HepG2 (cell line): Measurements from ENCODE around the gene LRRC73.

ENCODE experiments used
- CEBPB ChIP-seq: IDR thresholded peaks from 2 replicates; pipeline ENCODE4 v1.6.1; 2011; ENCODE audit warnings: low read depth, low read length, improper control_type of control experiment, borderline replicate concordance
- CTCF ChIP-seq: sonication (generic); formaldehyde crosslinking; IDR thresholded peaks from 2 replicates; pipeline ENCODE4 v1.5.0; 2020; ENCODE audit warnings: mild to moderate bottlenecking, missing genetic modification reagents, moderate library complexity
- EP300 ChIP-seq, 3 experiments: sonication (generic) in 1 of 3; formaldehyde crosslinking in 1 of 3; IDR thresholded peaks; 2 replicates each; pipeline versions ENCODE4 v1.5.1 to v1.6.1; 2011 to 2020; ENCODE audit warnings: low read depth in 2 of 3, low read length in 2 of 3, borderline replicate concordance in 1 of 3, improper control_type of control experiment in 1 of 3, mild to moderate bottlenecking in 1 of 3, missing genetic modification reagents in 1 of 3, moderate library complexity in 1 of 3
- JUN ChIP-seq: sonication (generic); formaldehyde crosslinking; IDR thresholded peaks from 2 replicates; pipeline ENCODE4 v1.4.0; 2020; ENCODE audit warnings: mild to moderate bottlenecking, missing genetic modification reagents
- KLF9 ChIP-seq: IDR thresholded peaks from 2 replicates; pipeline ENCODE4 v1.6.1; 2016; ENCODE audit warnings: low read depth
- NONO ChIP-seq, 2 experiments: fragments of 450-650 bp in 1 of 2; sonication (generic) in 1 of 2; formaldehyde crosslinking in 1 of 2; IDR thresholded peaks in 1 of 2; conservative IDR thresholded peaks in 1 of 2; 2 replicates each; pipeline versions ENCODE4 v1.6.1 to v1.8.0; 2017 to 2022; ENCODE audit warnings: mild to moderate bottlenecking in 1 of 2, missing genetic modification reagents in 1 of 2, moderate library complexity in 1 of 2
- ZNF431 ChIP-seq: sonication (generic); formaldehyde crosslinking; IDR thresholded peaks from 2 replicates; pipeline ENCODE4 v1.9.0; 2022; ENCODE audit warnings: missing genetic modification reagents, low read depth, mild to moderate bottlenecking, borderline replicate concordance

- TF ChIP-seq KLF9 (CRISPR knock-in tag) (no peak), NONO (IDR thresholded peaks at IDR 0.05) (no peak), NONO (CRISPR knock-in tag; conservative IDR thresholded peaks at IDR 0.05) (0 out of 2 replicates have a peak, but pooled peaks have one; percentile 50), CEBPB (no peak), CTCF (peak; percentile 98), JUN (CRISPR knock-in tag) (no peak), EP300 (IDR thresholded peaks at IDR 0.05; ENCODE audit: low read depth in 2 of 2, low read length in 2 of 2) (no peak), EP300 (CRISPR knock-in tag; IDR thresholded peaks at IDR 0.05; ENCODE audit: borderline replicate concordance) (no peak), ZNF431 (CRISPR knock-in tag) (no peak)
Measured at GRCh38 chr6:43506667-43507471, 3.3 kb downstream of the LRRC73 start.
